Measurements from ENCODE around the gene CX3CR1.

Gene CX3CR1

DNA sequence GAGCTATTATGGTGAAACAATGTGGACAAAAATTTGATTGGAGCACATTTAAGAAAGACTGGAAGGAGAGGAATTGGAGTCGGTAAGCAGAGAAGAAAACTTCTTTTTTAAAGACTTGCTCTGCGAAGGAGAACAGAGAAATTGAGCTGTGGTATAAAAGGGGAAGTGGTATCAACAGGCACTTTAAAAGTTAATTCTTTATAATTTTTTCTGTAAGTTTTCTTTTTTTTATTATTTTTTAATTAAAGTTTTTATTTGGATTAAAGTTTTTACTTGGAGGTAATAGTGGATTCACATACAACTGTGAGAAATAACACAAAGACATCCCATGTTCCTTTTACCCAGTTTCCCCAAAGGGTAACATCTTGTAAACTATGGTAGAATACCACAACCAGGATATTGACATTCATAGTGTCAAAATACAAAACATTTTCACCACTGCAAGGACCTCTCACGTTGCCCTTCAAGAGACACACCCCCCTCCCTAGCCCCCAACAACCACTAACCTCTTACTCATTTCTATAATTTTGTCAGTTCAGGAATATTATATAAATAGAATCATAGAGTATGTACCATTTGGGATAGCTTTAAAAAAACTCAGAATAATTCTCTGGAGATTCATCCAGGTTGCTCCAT, 53.6 kb downstream of the CX3CR1 start:
- no peak overlapping the region for H3K4me2 ChIP-seq (ENCODE audit: low read depth, low read length)
- no peak overlapping the region for H3K4me3 ChIP-seq (ENCODE audit: low read length)
- no peak overlapping the region for H3K9ac ChIP-seq (ENCODE audit: low read length)
- no peaks in the 10 kb centered on the region for H3K36me3 ChIP-seq (replicated peaks; ENCODE audit: insufficient read depth, low read length)
- no peaks in the 10 kb centered on the region for H3K79me2 ChIP-seq (ENCODE audit: low read length)
- H4K20me1 ChIP-seq (ENCODE audit: insufficient read depth, low read length): no peaks in the 10 kb centered on the region
- DNase-seq: no peak
- no peaks in the 10 kb centered on the region for H3K9me3 ChIP-seq (replicated peaks; ENCODE audit: insufficient read depth, low read length)
- no peaks in the 10 kb centered on the region for H3K9me2 ChIP-seq (replicated peaks; ENCODE audit: insufficient read depth, low read length)
- peaks cover 8% of the 10 kb centered on the region for H3F3A ChIP-seq (ENCODE audit: insufficient read depth, low read length)
- peaks cover 16% of the 10 kb centered on the region for H3K4me1 ChIP-seq (ENCODE audit: low read length)
- H3K27ac ChIP-seq (ENCODE audit: low read length): no peak overlapping the region
- no peak overlapping the region for H2AFZ ChIP-seq (ENCODE audit: low read length)
- H3K27me3 ChIP-seq (replicated peaks; ENCODE audit: insufficient read depth, low read length): no peaks in the 10 kb centered on the region
- TF ChIP-seq, protein P1, sequence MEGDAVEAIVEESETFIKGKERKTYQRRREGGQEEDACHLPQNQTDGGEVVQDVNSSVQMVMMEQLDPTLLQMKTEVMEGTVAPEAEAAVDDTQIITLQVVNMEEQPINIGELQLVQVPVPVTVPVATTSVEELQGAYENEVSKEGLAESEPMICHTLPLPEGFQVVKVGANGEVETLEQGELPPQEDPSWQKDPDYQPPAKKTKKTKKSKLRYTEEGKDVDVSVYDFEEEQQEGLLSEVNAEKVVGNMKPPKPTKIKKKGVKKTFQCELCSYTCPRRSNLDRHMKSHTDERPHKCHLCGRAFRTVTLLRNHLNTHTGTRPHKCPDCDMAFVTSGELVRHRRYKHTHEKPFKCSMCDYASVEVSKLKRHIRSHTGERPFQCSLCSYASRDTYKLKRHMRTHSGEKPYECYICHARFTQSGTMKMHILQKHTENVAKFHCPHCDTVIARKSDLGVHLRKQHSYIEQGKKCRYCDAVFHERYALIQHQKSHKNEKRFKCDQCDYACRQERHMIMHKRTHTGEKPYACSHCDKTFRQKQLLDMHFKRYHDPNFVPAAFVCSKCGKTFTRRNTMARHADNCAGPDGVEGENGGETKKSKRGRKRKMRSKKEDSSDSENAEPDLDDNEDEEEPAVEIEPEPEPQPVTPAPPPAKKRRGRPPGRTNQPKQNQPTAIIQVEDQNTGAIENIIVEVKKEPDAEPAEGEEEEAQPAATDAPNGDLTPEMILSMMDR (IDR thresholded peaks at IDR 0.05; ENCODE audit: low read length): no peak
- TF ChIP-seq EZH2phosphoT487 (IDR thresholded peaks at IDR 0.05; ENCODE audit: low read length) (no peak), EZH2 (optimal IDR thresholded peaks at IDR 0.05; ENCODE audit: low read depth, low read length) (no peak)

DNA sequence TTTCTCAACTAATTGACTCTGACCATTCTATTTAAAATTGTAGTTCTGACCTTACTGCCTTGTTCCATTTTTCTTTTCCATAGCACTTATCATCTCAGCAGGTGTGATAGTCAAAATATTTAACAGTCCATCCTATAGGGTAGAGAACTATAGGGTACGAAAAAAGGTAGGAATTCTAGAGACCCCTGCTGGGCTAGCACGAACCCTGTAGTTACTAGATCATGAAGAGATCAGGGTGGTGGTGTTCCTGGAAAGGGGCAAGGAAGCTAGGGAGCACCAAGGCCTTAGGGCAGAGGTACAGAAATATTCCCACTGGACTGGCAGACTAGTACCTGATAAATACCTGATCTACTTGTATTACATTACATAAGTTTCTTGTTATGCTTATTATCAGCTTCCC, 55.5 kb downstream of the CX3CR1 start:
- TF ChIP-seq, protein P1 (IDR thresholded peaks at IDR 0.05; ENCODE audit: low read length): no peak
- TF ChIP-seq EZH2 (optimal IDR thresholded peaks at IDR 0.05; ENCODE audit: low read depth, low read length) (no peak), EZH2phosphoT487 (IDR thresholded peaks at IDR 0.05; ENCODE audit: low read length) (no peak)
- Histone ChIP-seq H3K9me3 (replicated peaks; ENCODE audit: insufficient read depth, low read length) (no peaks in the 10 kb centered on the region), H3K9me2 (replicated peaks; ENCODE audit: insufficient read depth, low read length) (no peaks in the 10 kb centered on the region), H3K4me1 (ENCODE audit: low read length) (peaks cover 35% of the 10 kb centered on the region), H3K9ac (ENCODE audit: low read length) (no peak overlapping the region), H3K27ac (ENCODE audit: low read length) (no peak overlapping the region), H3K36me3 (replicated peaks; ENCODE audit: insufficient read depth, low read length) (no peaks in the 10 kb centered on the region), H3K4me3 (ENCODE audit: low read length) (no peak overlapping the region), H2AFZ (ENCODE audit: low read length) (no peak overlapping the region), H3K27me3 (replicated peaks; ENCODE audit: insufficient read depth, low read length) (no peaks in the 10 kb centered on the region), H3K4me2 (ENCODE audit: low read depth, low read length) (no peak overlapping the region), H3K79me2 (ENCODE audit: low read length) (no peaks in the 10 kb centered on the region), H4K20me1 (ENCODE audit: insufficient read depth, low read length) (no peaks in the 10 kb centered on the region), H3F3A (ENCODE audit: insufficient read depth, low read length) (peaks cover 27% of the 10 kb centered on the region)
- DNase-seq: no peak

DNA sequence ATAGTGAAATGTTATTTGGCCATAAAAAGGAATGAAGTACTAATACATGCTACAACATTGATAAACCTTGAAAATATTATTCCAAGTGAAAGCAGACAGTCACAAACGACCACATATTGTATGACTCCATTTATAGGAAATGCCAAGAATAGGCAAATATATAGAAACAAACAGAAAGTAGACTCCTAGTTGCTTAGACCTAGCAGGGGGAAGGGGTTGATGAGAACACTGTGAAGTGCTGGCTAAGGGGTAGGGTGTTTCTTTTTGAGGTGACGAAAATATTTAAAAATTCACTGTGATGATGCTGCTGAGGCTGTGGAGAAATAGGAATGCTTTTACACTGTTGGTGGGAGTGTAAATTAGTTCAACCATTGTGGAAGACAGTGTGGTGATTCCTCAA, 56.9 kb downstream of the CX3CR1 start:
- Histone ChIP-seq H4K20me1 (ENCODE audit: insufficient read depth, low read length) (no peaks in the 10 kb centered on the region), H3K4me3 (ENCODE audit: low read length) (no peak overlapping the region), H3K9me2 (replicated peaks; ENCODE audit: insufficient read depth, low read length) (no peaks in the 10 kb centered on the region), H2AFZ (ENCODE audit: low read length) (no peak overlapping the region), H3K27me3 (replicated peaks; ENCODE audit: insufficient read depth, low read length) (no peaks in the 10 kb centered on the region), H3K4me2 (ENCODE audit: low read depth, low read length) (no peak overlapping the region), H3K36me3 (replicated peaks; ENCODE audit: insufficient read depth, low read length) (no peaks in the 10 kb centered on the region), H3K4me1 (ENCODE audit: low read length) (peaks cover 46% of the 10 kb centered on the region), H3K9me3 (replicated peaks; ENCODE audit: insufficient read depth, low read length) (no peaks in the 10 kb centered on the region), H3K79me2 (ENCODE audit: low read length) (no peaks in the 10 kb centered on the region), H3F3A (ENCODE audit: insufficient read depth, low read length) (peaks cover 27% of the 10 kb centered on the region), H3K9ac (ENCODE audit: low read length) (no peak overlapping the region), H3K27ac (ENCODE audit: low read length) (no peak overlapping the region)
- TF ChIP-seq, protein P1 (IDR thresholded peaks at IDR 0.05; ENCODE audit: low read length): no peak
- TF ChIP-seq EZH2phosphoT487 (IDR thresholded peaks at IDR 0.05; ENCODE audit: low read length) (no peak), EZH2 (optimal IDR thresholded peaks at IDR 0.05; ENCODE audit: low read depth, low read length) (no peak)
- no peak for DNase-seq
